ENCODE data around the gene ZSWIM3. TPM values are rescaled to one million over a fixed set of nuclear protein-coding genes. Genes with fewer than 3 reads are reported as not detected.

Gene ZSWIM3
- total and polyA plus RNA-seq, 2 donors (not counting 3 experiments of a cell fraction or from before 2014, with no cell fraction given), result 3.8 to 4.4 TPM

DNA sequence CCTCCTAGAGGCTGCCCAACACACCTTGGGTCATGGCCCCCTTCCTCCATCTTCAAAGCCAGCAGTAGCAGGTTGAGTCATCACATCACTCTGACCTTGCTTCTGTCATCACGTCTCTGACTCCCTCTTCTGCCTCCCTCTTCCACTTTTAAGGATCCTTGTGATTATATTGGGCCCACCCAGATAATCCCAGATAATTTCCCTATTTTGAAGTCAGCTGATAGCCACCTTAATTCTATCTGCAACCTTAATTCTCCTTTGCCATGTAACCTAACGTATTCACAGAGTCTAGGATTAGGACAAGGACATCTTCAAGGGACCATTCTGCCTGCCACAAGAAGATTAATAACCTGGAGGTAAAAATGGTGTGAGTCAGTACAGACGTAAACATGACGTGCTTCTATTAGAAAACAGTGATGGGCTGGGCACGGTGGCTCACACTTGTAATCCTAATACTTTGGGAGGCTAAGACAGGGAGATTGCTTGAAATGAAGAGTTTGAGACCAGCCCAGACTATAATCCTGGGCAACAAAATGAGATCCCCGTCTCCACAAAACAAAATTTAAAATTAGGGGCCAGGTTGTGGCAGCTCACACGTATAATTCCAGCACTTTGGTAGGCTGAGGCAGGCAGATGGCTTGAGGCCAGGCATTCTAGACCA is 3.3 kb downstream of the ZSWIM3 start:
- Histone ChIP-seq H3K4me2 (ENCODE audit: insufficient read depth, low read length) (no peak overlapping the region), H4K20me1 (replicated peaks; ENCODE audit: control insufficient read depth, extremely low read depth, insufficient read depth, low read length) (no peaks in the 10 kb centered on the region), H3K4me3 (replicated peaks in 1 of 3; ENCODE audit: insufficient read depth in 1 of 3, low read depth in 1 of 3, low read length in 3 of 3) (no peak overlapping the region), H3K9me1 (replicated peaks; ENCODE audit: control insufficient read depth, extremely low read depth, insufficient read depth, low read length) (no peaks in the 10 kb centered on the region), H3K9ac (replicated peaks; ENCODE audit: extremely low read depth, insufficient read depth, low read length) (no peak overlapping the region), H3K9me3 (replicated peaks; ENCODE audit: control insufficient read depth, insufficient read depth, low read length) (no peaks in the 10 kb centered on the region), H3K79me2 (ENCODE audit: control insufficient read depth, insufficient read depth, low read length) (peaks cover 6% of the 10 kb centered on the region), H3K4me1 (ENCODE audit: control insufficient read depth, extremely low read depth, insufficient read depth, low read length) (peaks cover 12% of the 10 kb centered on the region), H3K27ac (ENCODE audit: insufficient read depth, low read depth, low read length) (no peak overlapping the region), H3K27me3 (ENCODE audit: control insufficient read depth in 2 of 2, insufficient read depth in 2 of 2, low read length in 2 of 2) (no peaks in the 10 kb centered on the region), H2AFZ (ENCODE audit: low read depth, low read length) (no peak overlapping the region), H3K36me3 (ENCODE audit: control insufficient read depth in 2 of 2, extremely low read depth in 1 of 2, insufficient read depth in 2 of 2, low read length in 2 of 2) (no peaks in the 10 kb centered on the region)
- intact Hi-C loops (cut with micrococcal nuclease) (no loop called here), dilution Hi-C loops (cut with MboI; ENCODE audit: extremely low pct_ligation_motif_present, low sequenced_read_pairs) (no loop called here)
- ChIA-PET CTCF (interaction anchor here (1.0 to 1.4 kb wide), 2 partner anchors 62 to 74 kb away, joined by 3 to 4 read pairs; partner anchors contain the start of gene PCIF1), POLR2A (no interaction called here)
- no TSS peak for BruUV-seq (replicated peaks)
- TF ChIP-seq JUN (IDR thresholded peaks at IDR 0.05; ENCODE audit: borderline replicate concordance, insufficient read depth, insufficient read length, low read depth) (no peak), POLR2AphosphoS5 (IDR thresholded peaks at IDR 0.05; ENCODE audit: insufficient read depth, low read depth, low read length) (no peak), CTCF (IDR thresholded peaks at IDR 0.05; ENCODE audit: extremely low read depth in 1 of 2, insufficient read depth in 1 of 2, low read depth in 1 of 2, low read length in 2 of 2) (no peak)
- TF ChIP-seq, protein P1, sequence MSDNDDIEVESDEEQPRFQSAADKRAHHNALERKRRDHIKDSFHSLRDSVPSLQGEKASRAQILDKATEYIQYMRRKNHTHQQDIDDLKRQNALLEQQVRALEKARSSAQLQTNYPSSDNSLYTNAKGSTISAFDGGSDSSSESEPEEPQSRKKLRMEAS (IDR thresholded peaks at IDR 0.05; ENCODE audit: insufficient read depth, insufficient read length), result no peak
- DNase-seq (ENCODE audit: low read depth, low spot score), result peak; percentile 38
- no peak for FAIRE-seq
